SU-DHL-6 (cell line): ENCODE results near the gene PLS1.

Experiments
- H2AFZ ChIP-seq: fragments of 200-600 bp; sonication (generic); 2 replicates; pipeline ENCODE4 v1.6.1; 2014; ENCODE audit warnings: low read depth, mild to moderate bottlenecking, moderate library complexity, mixed read lengths, antibody characterized with exemption, low read length; ENCODE audit not compliant: severe bottlenecking
- H3F3A ChIP-seq: fragments of 200-600 bp; shearing (Covaris generic); 2 replicates; pipeline ENCODE4 v1.6.0; 2016; ENCODE audit warnings: antibody characterized with exemption, mild to moderate bottlenecking; ENCODE audit not compliant: insufficient read depth
- H3K27ac ChIP-seq: fragments of 200-600 bp; sonication (generic); 2 replicates; pipeline ENCODE4 v1.5.1; 2016; ENCODE audit warnings: low read depth, mild to moderate bottlenecking, low read length, moderate library complexity, mixed read lengths
- H3K27me3 ChIP-seq: fragments of 200-600 bp; sonication (generic), shearing (Covaris generic); 2 replicates; pipeline ENCODE4 v1.6.0; 2014; ENCODE audit warnings: mild to moderate bottlenecking, low read length
- H3K36me3 ChIP-seq: fragments of 200-600 bp; sonication (generic); 2 replicates; pipeline ENCODE4 v1.6.1; 2014; ENCODE audit warnings: mild to moderate bottlenecking, low read length, mixed read lengths
- H3K4me2 ChIP-seq: fragments of 300-600, 200-600 bp; shearing (Covaris generic), sonication (generic); 2 replicates; pipeline ENCODE4 v1.6.0; 2014; ENCODE audit warnings: low read length, low read depth, mild to moderate bottlenecking; ENCODE audit not compliant: poor library complexity, severe bottlenecking
- H3K4me3 ChIP-seq: fragments of 200-600 bp; sonication (generic); 2 replicates; pipeline ENCODE4 v1.5.1; 2014; ENCODE audit warnings: antibody characterized with exemption, low read length, mild to moderate bottlenecking, mixed read lengths; ENCODE audit not compliant: insufficient read depth, poor library complexity, severe bottlenecking
- H3K79me2 ChIP-seq: fragments of 200-600 bp; sonication (generic); 2 replicates; pipeline ENCODE4 v1.6.1; 2014; ENCODE audit warnings: mild to moderate bottlenecking, low read length, moderate library complexity; ENCODE audit not compliant: insufficient read depth
- H3K9ac ChIP-seq: fragments of 200-600 bp; sonication (generic); 2 replicates; pipeline ENCODE4 v1.7.0; 2014; ENCODE audit warnings: mild to moderate bottlenecking, low read length
- H3K9me2 ChIP-seq: fragments of 200-600 bp; sonication (generic); replicated peaks from 2 replicates; pipeline ENCODE4 v1.6.1; 2014; ENCODE audit warnings: low read length; ENCODE audit not compliant: insufficient read depth
- H3K9me3 ChIP-seq: fragments of 200-600 bp; sonication (generic); 2 replicates; pipeline ENCODE4 v1.6.1; 2014; ENCODE audit warnings: low read length, mixed read lengths; ENCODE audit not compliant: insufficient read depth
- H4K20me1 ChIP-seq: fragments of 200-600 bp; sonication (generic); 2 replicates; pipeline ENCODE4 v1.6.1; 2014; ENCODE audit warnings: low read depth, mild to moderate bottlenecking, antibody characterized with exemption, low read length, moderate library complexity, mixed read lengths
- EZH2phosphoT487 ChIP-seq: fragments of 200-600 bp; sonication (generic), shearing (Covaris generic); conservative IDR thresholded peaks from 2 replicates; pipeline ENCODE4 v1.6.1; 2018; ENCODE audit warnings: mild to moderate bottlenecking, antibody characterized with exemption, low read length, moderate library complexity, mixed read lengths
- TF ChIP-seq, protein P1 (sequence below): fragments of 200-600 bp; sonication (generic); IDR thresholded peaks from one replicate; pipeline ENCODE4 v1.5.1; 2017; ENCODE audit warnings: antibody characterized with exemption, mild to moderate bottlenecking, low read length, moderate library complexity; ENCODE audit not compliant: insufficient read depth, poor library complexity, severe bottlenecking

Gene PLS1

DNA sequence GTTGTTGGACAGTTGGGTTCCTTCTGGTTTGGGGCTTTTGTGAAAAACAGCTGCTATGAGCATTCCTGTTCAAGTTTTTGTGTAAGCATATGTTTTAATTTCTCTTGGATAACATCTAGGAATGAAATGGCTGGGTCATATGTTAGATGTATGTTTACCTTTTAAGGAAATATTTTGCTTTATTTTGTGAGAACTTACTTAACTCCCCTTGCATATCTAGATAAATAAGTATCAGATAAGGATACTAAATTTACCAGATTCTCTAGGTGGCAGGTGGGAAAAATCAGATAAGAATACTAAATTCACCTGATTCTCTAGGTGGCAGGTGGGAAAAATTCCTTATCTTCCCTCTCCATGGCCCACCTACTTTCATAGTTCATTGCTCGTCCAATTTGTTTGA lies 1.1 kb upstream of the PLS1 start:
- Histone ChIP-seq H3K27me3 (no peaks in the 10 kb centered on the region), H3K36me3 (no peaks in the 10 kb centered on the region), H2AFZ (peak overlapping the region; percentile 95), H3K9ac (no peak overlapping the region), H3K4me3 (no peak overlapping the region), H3F3A (peaks cover 4% of the 10 kb centered on the region; the same call in 1 of the 2 replicates), H3K27ac (no peak overlapping the region), H3K79me2 (peaks cover 26% of the 10 kb centered on the region), H4K20me1 (no peaks in the 10 kb centered on the region), H3K4me2 (peak overlapping the region; percentile 84), H3K9me2 (no peaks in the 10 kb centered on the region), H3K9me3 (no peaks in the 10 kb centered on the region)
- TF ChIP-seq EZH2phosphoT487: no peak
- TF ChIP-seq, protein P1, sequence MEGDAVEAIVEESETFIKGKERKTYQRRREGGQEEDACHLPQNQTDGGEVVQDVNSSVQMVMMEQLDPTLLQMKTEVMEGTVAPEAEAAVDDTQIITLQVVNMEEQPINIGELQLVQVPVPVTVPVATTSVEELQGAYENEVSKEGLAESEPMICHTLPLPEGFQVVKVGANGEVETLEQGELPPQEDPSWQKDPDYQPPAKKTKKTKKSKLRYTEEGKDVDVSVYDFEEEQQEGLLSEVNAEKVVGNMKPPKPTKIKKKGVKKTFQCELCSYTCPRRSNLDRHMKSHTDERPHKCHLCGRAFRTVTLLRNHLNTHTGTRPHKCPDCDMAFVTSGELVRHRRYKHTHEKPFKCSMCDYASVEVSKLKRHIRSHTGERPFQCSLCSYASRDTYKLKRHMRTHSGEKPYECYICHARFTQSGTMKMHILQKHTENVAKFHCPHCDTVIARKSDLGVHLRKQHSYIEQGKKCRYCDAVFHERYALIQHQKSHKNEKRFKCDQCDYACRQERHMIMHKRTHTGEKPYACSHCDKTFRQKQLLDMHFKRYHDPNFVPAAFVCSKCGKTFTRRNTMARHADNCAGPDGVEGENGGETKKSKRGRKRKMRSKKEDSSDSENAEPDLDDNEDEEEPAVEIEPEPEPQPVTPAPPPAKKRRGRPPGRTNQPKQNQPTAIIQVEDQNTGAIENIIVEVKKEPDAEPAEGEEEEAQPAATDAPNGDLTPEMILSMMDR: no peak

DNA sequence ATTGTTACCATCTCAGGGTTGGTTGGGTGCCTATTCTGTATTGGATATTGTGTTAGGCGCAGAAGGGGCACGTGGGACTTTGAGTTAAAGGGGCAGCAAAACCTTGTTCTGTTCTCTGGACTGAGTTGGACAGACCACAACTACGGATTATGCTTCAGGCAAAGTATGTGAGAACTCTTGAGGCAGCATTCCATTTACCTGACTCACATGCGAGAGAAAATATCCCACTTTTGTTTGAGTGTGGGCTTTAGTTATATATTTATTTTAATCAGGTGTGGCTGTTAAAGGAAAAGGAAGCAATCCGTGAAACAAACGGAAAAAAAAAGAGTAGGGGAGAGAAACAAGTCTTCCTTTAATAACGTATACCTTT lies 627 bp upstream of the PLS1 start:
- Histone ChIP-seq H3K9me2 (no peaks in the 10 kb centered on the region), H3F3A (peaks cover 4% of the 10 kb centered on the region; the same call in 1 of the 2 replicates), H3K36me3 (no peaks in the 10 kb centered on the region), H3K4me2 (peak overlapping the region; percentile 84), H3K9me3 (no peaks in the 10 kb centered on the region), H4K20me1 (no peaks in the 10 kb centered on the region), H3K9ac (peak overlapping the region; percentile 69), H3K4me3 (peak overlapping the region; percentile 92), H3K27me3 (no peaks in the 10 kb centered on the region), H3K27ac (no peak overlapping the region), H3K79me2 (peaks cover 30% of the 10 kb centered on the region), H2AFZ (peak overlapping the region; percentile 95)
- TF ChIP-seq EZH2phosphoT487: no peak
- TF ChIP-seq, protein P1: no peak

DNA sequence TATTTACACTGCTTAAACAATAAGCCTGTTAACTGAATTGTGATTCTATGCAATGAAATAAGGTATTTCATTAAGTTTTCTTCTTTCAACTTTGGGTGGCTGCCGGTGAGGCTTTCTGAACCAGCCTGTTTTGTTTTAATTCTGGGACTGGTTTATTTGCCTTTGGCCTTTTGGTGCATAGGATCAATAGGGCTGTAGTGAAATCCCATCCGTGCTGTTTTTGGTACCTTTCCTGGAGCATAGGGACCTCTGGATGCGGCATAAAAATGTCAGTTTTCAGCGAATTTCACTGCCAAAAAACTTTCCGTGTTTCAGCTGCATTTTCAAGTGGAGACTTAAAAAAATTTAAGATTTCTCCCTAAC lies 514 bp downstream of the PLS1 start:
- Histone ChIP-seq H3K36me3 (no peaks in the 10 kb centered on the region), H3K9me3 (no peaks in the 10 kb centered on the region), H2AFZ (peak overlapping the region; percentile 95), H3K79me2 (peaks cover 33% of the 10 kb centered on the region), H3K4me3 (peak overlapping the region; percentile 92), H3K9me2 (no peaks in the 10 kb centered on the region), H3F3A (peaks cover 4% of the 10 kb centered on the region; the same call in 1 of the 2 replicates), H3K27me3 (no peaks in the 10 kb centered on the region), H4K20me1 (no peaks in the 10 kb centered on the region), H3K4me2 (peak overlapping the region; percentile 84), H3K9ac (peak overlapping the region; percentile 69), H3K27ac (no peak overlapping the region)
- TF ChIP-seq EZH2phosphoT487: no peak
- TF ChIP-seq, protein P1: no peak
